GM12892 (cell line): Measurements from ENCODE around the gene PCSK6.

Experiments used
- POLR2A ChIP-seq: IDR thresholded peaks from 2 replicates; pipeline ENCODE4 v1.6.1; 2011; ENCODE audit warnings: low read depth, low read length, control low read depth
- POLR2AphosphoS5 ChIP-seq: IDR thresholded peaks from 2 replicates; pipeline ENCODE4 v1.6.1; 2011; ENCODE audit warnings: low read depth, low read length, control low read depth

- TF ChIP-seq POLR2A (no peak), POLR2AphosphoS5 (no peak)
Measured at GRCh38 chr15:101489237-101489598, 289 bp downstream of the PCSK6 start.
